SK-N-MC (cell line): Measurements from ENCODE around the gene SYT13.

Experiments used
- EZH2 ChIP-seq: fragments of 200-600 bp; sonication (generic); IDR thresholded peaks from one replicate; pipeline ENCODE4 v1.6.1; 2017; ENCODE audit warnings: antibody characterized with exemption
- FOXP2 ChIP-seq: optimal IDR thresholded peaks from 2 replicates; pipeline ENCODE3; 2011; ENCODE audit warnings: mild to moderate bottlenecking, moderate library complexity; ENCODE audit not compliant: insufficient read depth; ENCODE audit errors: extremely low read length, control extremely low read depth
- POLR2AphosphoS5 ChIP-seq: IDR thresholded peaks from 2 replicates; pipeline ENCODE4 v1.6.1; 2012; ENCODE audit warnings: mild to moderate bottlenecking, low read depth, low read length, borderline replicate concordance

DNA sequence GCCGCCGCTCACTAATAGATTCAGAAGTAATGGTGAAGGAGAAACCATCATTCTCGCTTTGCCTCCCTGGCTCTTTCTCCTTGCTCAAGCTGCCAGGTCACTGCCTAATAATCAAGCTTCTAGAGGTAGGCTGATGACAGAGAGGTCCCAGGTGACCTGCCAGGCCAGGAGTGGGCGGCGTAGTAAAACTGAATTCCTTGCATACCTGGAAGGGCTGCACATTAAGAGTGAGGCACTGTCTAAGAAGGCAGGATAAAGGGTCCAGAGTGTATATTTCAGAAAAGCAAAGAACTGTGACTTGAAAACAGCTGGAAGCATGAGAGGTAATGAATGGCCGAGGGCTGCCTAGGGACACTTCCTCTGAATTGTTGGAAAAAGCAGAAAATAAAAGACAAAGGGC, 4.1 kb downstream of the SYT13 start:
- TF ChIP-seq POLR2AphosphoS5 (no peak), EZH2 (no peak), FOXP2 (no peak)
